HFFc6 (cell line): ENCODE data around the gene DCDC2B. TPM values are rescaled to one million over a fixed set of nuclear protein-coding genes. Genes with fewer than 3 reads are reported as not detected.

Source experiments
- DNase-seq: peaks from one replicate; pipeline ENCODE4 v3.0.0-alpha.2; 2018
- H3K27ac Mint-ChIP-seq: 2 replicates; pipeline ENCODE4 v1.8.0; 2020; ENCODE audit warnings: mild to moderate bottlenecking, mixed read lengths
- H3K27me3 Mint-ChIP-seq: 2 replicates; pipeline ENCODE4 v1.8.0; 2021; ENCODE audit warnings: mild to moderate bottlenecking, moderate library complexity, mixed read lengths; ENCODE audit not compliant: insufficient read depth
- H3K36me3 Mint-ChIP-seq: 2 replicates; pipeline ENCODE4 v1.8.0; 2021; ENCODE audit warnings: low read depth, mixed read lengths
- H3K4me1 Mint-ChIP-seq: 2 replicates; pipeline ENCODE4 v1.8.0; 2020; ENCODE audit warnings: low read depth, mixed read lengths
- H3K4me3 Mint-ChIP-seq: 2 replicates; pipeline ENCODE4 v1.8.0; 2020; ENCODE audit warnings: mild to moderate bottlenecking, moderate library complexity, mixed read lengths
- H3K9me3 Mint-ChIP-seq: 2 replicates; pipeline ENCODE4 v1.8.0; 2020; ENCODE audit warnings: mild to moderate bottlenecking, mixed read lengths
- CTCF ChIP-seq: fragments of 200-600 bp; sonication (generic); IDR thresholded peaks from 2 replicates; pipeline ENCODE4 v1.5.0; 2021; ENCODE audit warnings: antibody characterized with exemption, mild to moderate bottlenecking
- total RNA-seq, 6 experiments: library from RNA; stranded (reverse); fragmentation: NEBNext Ultra II Directional; extraction: Animal tissue kit (Norgen Biotek cat#: 25700); gene quantifications; 2 replicates in 1 of 6; 3 replicates in 5 of 6; pipeline ENCODE4 v1.2.3, GENCODE V29; 2021

The DCDC2B gene
- total RNA-seq, 6 experiments from 2014 or later, result not detected

GRCh38 chr1:32249831-32250525 is 41.1 kb downstream of the DCDC2B start:
- peaks cover 38% of the 10 kb centered on the region for H3K4me1 Mint-ChIP-seq
- no peaks in the 10 kb centered on the region for H3K9me3 Mint-ChIP-seq
- no peak for DNase-seq
- H3K36me3 Mint-ChIP-seq, result no peaks in the 10 kb centered on the region
- H3K27me3 Mint-ChIP-seq, result peaks cover 1% of the 10 kb centered on the region; the same call in 1 of the 2 replicates
- H3K27ac Mint-ChIP-seq, result no peak overlapping the region
- TF ChIP-seq CTCF, result no peak
- no peak overlapping the region for H3K4me3 Mint-ChIP-seq

DNA sequence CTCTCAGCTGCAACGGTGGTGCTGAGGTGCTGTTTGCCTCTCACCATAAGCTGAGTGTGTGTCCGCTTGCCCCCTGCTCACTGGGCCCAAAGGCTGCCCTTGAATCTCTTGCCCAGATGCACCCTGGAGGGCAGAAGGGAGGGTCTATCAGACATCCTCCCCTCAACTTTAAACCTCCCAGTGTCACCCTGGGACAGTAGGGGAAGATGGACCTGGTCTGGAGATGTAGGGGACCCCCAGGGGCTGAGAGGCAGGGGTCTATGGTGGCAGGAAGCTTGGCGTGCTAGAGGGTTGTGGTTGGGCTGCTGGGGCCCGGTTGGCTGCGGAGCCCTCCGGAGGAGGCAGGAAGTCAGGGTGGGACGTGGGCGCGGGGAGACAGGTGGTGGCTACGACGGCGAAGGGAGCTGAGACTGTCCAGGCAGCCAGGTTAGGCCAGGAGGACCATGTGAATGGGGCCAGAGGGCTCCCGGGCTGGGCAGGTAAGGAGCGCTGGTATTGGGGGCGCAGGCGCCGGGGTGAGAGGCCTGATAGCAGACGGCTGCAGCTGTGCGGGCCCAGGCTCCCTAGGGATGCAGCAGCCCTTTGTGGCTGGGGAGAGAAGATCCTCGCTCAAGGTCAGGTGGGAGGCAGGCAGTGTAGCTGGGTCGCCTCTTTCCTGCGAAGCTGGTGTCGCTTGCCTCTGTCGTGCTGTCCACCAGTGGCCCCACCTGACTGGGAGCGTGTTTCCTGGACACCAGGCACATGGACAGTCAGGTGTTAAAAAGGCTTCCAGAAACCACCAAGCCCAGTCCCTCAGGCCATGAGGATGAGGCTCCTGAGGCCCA is 42.2 kb downstream of the DCDC2B start, which contains the start of gene LCK:
Gene LCK, plus strand, starts transcription at position 373 of the 824 bp plus-strand sequence. CDS start 23,065 bp downstream, outside the sequence.
- H3K4me1 Mint-ChIP-seq, result peaks cover 34% of the 10 kb centered on the region
- H3K36me3 Mint-ChIP-seq, result no peaks in the 10 kb centered on the region
- no peak for DNase-seq
- no peak for TF ChIP-seq CTCF
- H3K4me3 Mint-ChIP-seq, result no peak within 1 kb of the TSS
- H3K27ac Mint-ChIP-seq, result no peak within 1 kb of the TSS
- no peaks in the 10 kb centered on the region for H3K9me3 Mint-ChIP-seq
- H3K27me3 Mint-ChIP-seq, result peaks cover 1% of the 10 kb centered on the region; the same call in 1 of the 2 replicates

DNA sequence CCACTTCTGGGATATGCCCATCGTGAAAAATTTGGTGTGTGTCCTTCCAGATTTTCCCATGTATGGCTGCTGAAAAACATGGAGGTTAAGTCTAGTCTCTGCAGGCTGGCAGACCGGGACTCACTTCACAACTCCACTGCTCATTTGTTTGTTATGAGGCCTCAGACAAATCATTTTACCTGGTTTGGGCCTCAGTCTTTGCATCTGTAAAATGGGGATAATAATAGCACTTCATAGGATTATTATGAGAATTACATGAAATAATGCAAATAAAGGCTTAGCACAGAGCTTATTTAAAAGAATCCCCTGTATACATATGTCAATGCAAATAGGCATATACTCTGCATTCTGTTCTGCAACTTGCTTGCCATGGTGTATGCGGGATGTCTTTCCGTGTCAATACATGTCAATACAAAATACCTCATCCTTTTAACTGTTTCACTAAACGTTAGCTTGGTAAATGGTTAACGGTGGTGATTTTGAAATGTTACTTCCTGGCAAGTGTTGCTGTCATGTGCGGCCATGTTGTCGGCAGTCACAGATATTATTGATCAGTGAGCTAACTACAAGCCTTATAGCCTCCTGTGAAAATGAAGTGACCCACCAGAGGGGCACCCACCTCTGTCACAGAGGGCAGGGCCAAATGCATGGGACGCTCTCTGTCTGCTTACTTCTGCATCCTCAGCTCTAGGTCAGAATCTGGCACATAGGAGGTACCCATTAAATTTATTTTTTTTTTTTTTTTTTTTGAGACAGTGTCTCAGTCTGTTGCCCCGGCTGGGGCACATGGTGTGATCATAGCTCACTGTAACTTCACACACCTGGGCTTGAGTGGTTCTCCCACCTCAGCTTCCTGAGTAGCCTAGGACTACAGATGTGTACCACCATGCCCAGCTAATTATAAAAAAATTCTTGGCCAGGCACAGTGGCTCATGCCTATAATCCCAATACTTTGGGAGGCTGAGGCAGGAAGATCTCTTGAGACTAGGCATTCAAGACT is 46.5 kb downstream of the DCDC2B start:
- TF ChIP-seq CTCF, result no peak

DNA sequence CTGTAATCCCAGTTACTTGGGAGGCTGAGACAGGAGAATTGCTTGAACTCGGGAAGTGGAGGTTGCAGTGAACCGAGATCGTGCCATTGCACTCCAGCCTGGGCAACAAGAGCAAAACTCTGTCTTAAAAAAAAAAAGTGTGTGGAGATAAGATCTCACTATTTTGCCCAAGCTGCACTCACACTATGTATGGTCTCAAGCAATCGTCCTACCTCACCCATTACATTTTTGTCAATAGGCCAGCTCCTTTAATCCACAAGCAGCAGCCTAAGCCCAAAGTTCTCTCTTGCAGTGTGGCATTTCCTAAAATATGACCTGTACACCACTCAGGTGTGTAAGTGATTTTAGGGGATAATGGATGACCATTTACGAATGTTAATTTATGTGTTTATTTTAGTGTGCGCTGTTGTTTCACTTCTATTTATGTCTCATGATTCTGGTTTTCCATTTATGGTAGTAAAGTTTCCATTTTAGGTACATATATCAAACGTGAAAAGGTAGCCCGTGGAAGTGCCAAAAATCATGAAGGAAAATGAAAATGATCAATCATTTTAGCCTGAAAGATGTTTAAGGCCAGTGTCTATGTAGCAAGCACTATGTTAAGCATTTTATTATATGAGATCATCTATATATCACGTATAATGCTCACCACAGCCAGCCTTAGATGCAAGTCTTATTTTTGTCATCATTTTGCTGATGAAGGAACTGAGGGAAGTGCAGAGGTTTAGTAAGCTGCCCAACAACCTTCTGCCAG is 47.8 kb downstream of the DCDC2B start:
- H3K4me1 Mint-ChIP-seq, result peaks cover 4% of the 10 kb centered on the region; the same call in 1 of the 2 replicates
- H3K27ac Mint-ChIP-seq, result no peak overlapping the region
- no peak for TF ChIP-seq CTCF
- DNase-seq, result no peak
- H3K9me3 Mint-ChIP-seq, result no peaks in the 10 kb centered on the region
- H3K4me3 Mint-ChIP-seq, result no peak overlapping the region
- H3K27me3 Mint-ChIP-seq, result peaks cover 5% of the 10 kb centered on the region; the same call in 1 of the 2 replicates
- no peaks in the 10 kb centered on the region for H3K36me3 Mint-ChIP-seq

More for the DNA sequence above, 46.5 kb downstream of the DCDC2B start:
- no peak for DNase-seq
- Mint-ChIP-seq H3K4me1 (peaks cover 6% of the 10 kb centered on the region; the same call in 1 of the 2 replicates), H3K27me3 (peaks cover 1% of the 10 kb centered on the region; the same call in 1 of the 2 replicates), H3K4me3 (no peak overlapping the region), H3K9me3 (no peaks in the 10 kb centered on the region), H3K36me3 (no peaks in the 10 kb centered on the region), H3K27ac (no peak overlapping the region)
